Activated naive CD8-positive, alpha-beta T cell treated with anti-CD3 and anti-CD28 coated beads for 36 hours (primary cell): ENCODE results near the gene AIRE. TPM values are rescaled to one million over a fixed set of nuclear protein-coding genes. Genes with fewer than 3 reads are reported as not detected.
"Not testable (repeated sequence)": the region's sequence is repeated elsewhere in the genome, so short reads cannot be mapped to it uniquely, and the experiment has no call there.

ENCODE experiments used
- DNase-seq: peaks from one replicate; pipeline ENCODE4 v3.0.0; 2021
- H3K27ac Mint-ChIP-seq: one replicate; pipeline ENCODE4 v1.8.0; 2022; ENCODE audit warnings: mild to moderate bottlenecking, moderate library complexity, mixed read lengths
- H3K27me3 Mint-ChIP-seq: one replicate; pipeline ENCODE4 v1.8.0; 2022; ENCODE audit warnings: mild to moderate bottlenecking, mixed read lengths
- H3K36me3 Mint-ChIP-seq: one replicate; pipeline ENCODE4 v1.8.0; 2021; ENCODE audit warnings: mild to moderate bottlenecking, mixed read lengths
- H3K4me1 Mint-ChIP-seq: one replicate; pipeline ENCODE4 v1.8.0; 2021; ENCODE audit warnings: mixed read lengths
- H3K4me3 Mint-ChIP-seq: one replicate; pipeline ENCODE4 v1.8.0; 2022; ENCODE audit warnings: mild to moderate bottlenecking, moderate library complexity, mixed read lengths
- H3K9me3 Mint-ChIP-seq: one replicate; pipeline ENCODE4 v1.8.0; 2022; ENCODE audit warnings: mixed read lengths
- total RNA-seq, 2 experiments: library from RNA; stranded (reverse); gene quantifications; one replicate each; pipeline ENCODE4 v1.2.3, GENCODE V29; 2021

The AIRE gene
- not detected for total RNA-seq

DNA sequence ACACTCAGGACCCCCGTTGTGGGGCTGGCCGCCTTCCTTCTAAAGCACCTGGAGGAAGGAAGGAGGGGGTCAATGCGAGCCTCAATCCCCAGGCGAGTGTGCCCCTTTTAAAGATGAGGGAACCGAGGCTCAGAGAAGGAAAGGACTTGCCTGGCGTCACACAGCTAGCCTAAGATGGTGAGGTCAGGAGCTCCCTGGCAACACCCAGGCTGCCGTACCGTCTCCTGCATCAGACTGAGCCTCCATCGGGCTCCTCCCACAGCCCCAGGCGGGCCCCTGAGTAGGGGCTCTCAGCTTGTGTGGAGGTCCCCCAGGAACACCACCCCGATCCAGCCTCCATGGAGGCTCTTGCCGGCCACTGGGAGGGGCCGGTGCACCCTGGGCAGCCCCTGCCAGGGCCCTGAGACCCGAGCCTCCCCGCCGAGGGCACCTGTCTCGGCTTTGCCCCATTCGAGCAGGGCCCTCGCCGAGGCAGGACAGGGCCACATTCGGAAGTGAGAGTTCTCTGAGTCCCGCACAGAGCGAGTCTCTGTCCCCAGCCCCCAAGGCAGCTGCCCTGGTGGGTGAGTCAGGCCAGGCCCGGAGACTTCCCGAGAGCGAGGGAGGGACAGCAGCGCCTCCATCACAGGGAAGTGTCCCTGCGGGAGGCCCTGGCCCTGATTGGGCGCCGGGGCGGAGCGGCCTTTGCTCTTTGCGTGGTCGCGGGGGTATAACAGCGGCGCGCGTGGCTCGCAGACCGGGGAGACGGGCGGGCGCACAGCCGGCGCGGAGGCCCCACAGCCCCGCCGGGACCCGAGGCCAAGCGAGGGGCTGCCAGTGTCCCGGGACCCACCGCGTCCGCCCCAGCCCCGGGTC is at the start of gene AIRE:
Gene AIRE, plus strand, starts transcription at position 739 of the 855 bp plus-strand sequence. CDS start 131 bp downstream, outside the sequence.
- Mint-ChIP-seq H3K9me3 (no peaks in the 10 kb centered on the region), H3K27ac (no peak within 1 kb of the TSS), H3K4me1 (no peaks in the 10 kb centered on the region), H3K4me3 (no peak within 1 kb of the TSS), H3K27me3 (no peaks in the 10 kb centered on the region), H3K36me3 (no peaks in the 10 kb centered on the region)
- no peak for DNase-seq

DNA sequence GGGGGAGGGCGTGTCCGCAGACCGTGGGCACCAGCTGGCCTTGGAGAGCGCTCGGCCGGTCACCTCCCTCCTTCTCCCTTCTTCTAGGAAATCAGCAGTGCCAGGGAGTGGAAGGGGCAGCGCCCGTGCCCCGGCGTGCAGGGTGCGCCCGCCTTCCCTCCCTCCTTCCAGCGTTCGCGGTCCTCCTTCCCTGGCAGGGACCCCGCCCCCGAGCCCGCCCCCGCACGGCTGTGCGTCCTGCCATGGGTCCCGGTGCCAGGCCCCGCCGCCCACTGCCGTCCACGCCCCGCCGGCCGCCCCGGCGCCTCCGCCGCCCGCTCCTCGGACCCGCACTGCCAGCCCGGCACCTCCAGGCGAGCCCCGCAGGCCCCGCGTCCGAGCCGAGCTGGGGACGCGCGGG is 45.3 kb upstream of the AIRE start:
- not testable (repeated sequence) for H3K4me1 Mint-ChIP-seq, H3K27ac Mint-ChIP-seq, DNase-seq, H3K9me3 Mint-ChIP-seq, H3K27me3 Mint-ChIP-seq, H3K36me3 Mint-ChIP-seq, H3K4me3 Mint-ChIP-seq

DNA sequence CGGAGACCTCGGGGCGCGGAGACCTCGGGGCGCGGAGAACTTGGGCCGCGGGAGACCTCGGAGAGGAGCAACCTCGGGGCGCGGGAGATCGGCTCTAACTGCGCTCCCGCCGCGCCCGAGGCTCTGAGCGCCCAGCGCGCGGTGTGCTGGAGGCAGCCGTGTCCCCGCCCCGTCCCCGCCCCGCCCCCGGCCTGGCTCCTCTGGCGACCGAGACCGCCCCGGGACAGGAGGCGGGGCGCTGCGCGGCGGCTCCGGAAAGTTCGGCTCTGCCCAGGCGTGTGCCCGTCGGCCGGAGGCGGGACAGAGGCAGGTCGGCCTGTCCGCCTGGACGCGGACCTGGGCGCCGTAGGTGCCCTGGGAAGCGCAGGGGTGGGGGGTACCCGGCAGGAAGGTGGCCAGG is 44.8 kb upstream of the AIRE start, which contains the start of gene ICOSLG:
Gene ICOSLG, minus strand, starts transcription at position 102 of the 400 bp plus-strand sequence. CDS start 126 bp downstream, outside the sequence.
- not testable (repeated sequence) for DNase-seq, H3K36me3 Mint-ChIP-seq, H3K4me3 Mint-ChIP-seq, H3K27ac Mint-ChIP-seq, H3K4me1 Mint-ChIP-seq, H3K27me3 Mint-ChIP-seq, H3K9me3 Mint-ChIP-seq

DNA sequence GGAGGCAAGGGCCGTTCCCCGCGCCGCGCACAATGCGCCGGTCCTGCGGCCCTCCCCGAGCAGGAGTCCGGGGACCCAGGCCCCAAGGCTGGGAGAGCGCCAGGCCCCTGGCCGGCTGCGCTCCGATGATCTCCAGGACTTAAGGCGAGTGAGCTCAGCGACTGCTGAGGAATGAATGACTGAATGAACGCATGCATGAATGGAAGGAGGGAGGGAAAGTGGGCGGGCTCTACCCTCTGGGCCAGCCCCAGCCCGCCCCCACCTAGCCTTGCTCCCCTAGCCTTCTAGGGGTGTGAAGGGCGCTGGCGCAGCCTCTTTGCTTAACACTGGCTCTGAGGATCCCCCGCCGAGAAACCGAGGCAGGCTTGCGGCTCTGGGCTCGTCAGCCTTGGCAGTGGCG is 44.4 kb upstream of the AIRE start:
- H3K36me3 Mint-ChIP-seq, H3K4me1 Mint-ChIP-seq, H3K27ac Mint-ChIP-seq, H3K9me3 Mint-ChIP-seq, DNase-seq, H3K4me3 Mint-ChIP-seq, H3K27me3 Mint-ChIP-seq: not testable (repeated sequence)

DNA sequence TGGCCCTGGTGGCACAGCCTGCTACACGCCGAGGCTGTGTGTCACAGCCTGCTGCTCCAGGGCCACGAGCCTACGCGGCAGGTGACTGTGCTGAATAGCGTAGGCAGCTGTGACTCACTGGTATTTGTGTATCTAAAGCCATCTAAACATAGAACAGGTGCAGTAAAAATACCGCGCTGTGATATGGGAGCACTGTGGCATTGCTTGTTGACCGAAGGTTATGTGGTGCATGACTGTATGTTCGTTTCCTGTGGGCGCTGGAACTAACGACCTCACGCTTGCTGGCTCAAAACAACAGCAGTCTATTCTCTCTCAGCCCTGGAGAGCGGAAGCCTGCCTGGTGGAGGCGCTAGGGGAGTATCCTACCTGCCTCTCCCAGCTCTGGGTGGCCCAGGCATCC is 41.7 kb upstream of the AIRE start:
- H3K4me1 Mint-ChIP-seq, H3K36me3 Mint-ChIP-seq, DNase-seq, H3K4me3 Mint-ChIP-seq, H3K27me3 Mint-ChIP-seq, H3K9me3 Mint-ChIP-seq, H3K27ac Mint-ChIP-seq: not testable (repeated sequence)

DNA sequence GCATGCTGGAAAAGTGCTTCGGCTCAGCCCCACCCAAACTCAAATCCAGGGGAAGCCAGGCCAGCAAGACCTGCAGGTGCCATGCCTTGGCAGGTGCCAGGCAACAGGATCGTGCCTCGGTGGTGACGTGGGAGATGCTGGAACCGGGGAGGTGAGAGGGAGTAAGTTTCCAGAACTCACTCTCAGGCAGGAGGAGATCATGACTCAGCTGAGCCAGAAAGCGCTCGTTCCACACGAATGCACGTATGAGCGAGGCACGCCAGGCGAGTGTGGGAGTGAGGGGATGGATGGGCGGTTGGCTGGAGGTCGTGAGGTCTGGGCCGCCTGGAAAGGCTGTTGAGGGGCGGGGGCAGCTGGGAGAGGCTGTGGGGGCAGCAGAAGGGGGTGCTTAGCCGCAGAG is 37.8 kb upstream of the AIRE start:
- not testable (repeated sequence) for H3K9me3 Mint-ChIP-seq, H3K27me3 Mint-ChIP-seq, H3K36me3 Mint-ChIP-seq, H3K4me1 Mint-ChIP-seq, DNase-seq, H3K4me3 Mint-ChIP-seq, H3K27ac Mint-ChIP-seq

DNA sequence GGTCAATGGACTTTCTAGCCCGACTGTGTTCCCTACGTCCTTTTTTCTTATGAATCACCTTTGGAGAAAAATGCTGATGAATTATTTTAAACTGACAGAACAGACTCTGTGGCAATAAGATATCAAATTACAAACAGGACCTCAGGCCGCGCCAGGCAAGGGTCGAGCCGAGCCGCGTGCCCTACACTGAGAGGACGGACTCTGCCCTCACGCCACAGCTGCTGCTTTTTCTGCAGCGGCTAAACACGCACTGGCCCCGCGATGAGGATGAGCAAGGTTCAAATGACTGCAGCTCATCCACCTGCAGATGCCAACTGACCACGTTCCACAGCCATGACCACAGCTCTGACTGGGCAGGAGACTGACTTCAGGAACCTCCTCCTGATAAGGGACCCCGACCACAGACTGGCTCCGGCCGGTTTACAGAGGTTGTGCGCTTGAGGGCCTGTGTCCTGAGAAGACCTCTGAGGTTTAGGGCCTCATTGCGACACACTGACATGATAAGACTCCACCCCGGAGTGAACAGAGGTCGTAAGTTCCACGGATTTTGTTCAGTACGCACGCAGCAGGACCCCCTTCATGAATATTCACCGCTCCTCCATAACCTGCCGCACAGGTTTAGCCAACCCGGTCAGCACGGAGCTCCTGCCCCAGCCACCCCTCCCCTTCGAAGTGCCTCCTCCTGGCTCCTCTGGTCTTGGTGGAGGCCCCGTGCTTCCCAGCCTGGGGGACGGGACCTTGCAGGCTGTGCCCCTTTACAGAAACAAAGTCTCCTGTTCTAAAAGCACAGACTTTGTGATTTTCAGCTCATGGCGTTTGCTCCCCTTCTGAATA is 36.3 kb upstream of the AIRE start:
- not testable (repeated sequence) for DNase-seq, H3K27me3 Mint-ChIP-seq, H3K36me3 Mint-ChIP-seq, H3K4me3 Mint-ChIP-seq, H3K4me1 Mint-ChIP-seq, H3K9me3 Mint-ChIP-seq, H3K27ac Mint-ChIP-seq

DNA sequence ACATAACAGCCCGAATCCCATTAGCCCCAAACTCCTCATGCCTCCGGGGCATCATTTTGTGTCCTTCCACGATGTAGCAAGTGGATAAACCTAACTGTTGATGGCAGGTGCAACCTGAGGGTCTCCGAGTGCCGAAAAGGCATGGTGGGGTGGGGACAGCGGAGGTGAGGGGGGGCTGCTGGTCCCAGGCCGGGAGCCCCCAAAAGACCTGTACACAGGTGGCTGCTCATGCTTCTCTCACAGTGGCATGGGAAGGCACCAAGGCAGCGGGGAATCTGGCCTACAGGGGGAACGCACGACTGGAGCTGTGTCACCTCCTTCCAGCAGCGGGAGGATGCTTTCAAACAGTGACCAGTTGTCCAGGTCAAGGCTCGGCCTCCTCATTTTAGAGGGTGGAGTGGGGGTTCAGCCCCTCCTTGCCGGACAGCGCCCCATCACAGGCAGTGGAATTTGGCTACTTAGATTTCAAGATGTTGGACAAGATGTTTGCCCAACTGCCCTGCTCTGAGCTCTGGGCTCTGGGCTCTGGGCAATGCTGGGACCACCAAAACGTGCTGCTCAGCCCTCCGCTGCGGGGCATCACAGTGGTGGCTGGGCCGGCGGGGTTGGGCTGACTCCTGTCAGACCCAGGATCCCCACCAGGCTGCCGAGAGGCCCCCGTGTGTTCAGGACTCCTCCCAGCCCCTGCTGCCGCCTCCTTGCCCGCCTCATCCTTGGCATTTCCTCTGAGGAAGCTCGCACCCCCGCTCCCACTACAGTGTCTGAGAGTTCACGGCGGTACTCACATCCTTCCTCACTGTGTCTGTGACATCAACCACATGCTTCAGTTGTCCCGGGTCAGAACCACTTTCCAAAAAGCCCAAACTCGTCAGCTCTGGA is 31.6 kb upstream of the AIRE start:
- no peak overlapping the region for H3K4me3 Mint-ChIP-seq
- H3K27ac Mint-ChIP-seq, result no peak overlapping the region
- no peaks in the 10 kb centered on the region for H3K4me1 Mint-ChIP-seq
- H3K9me3 Mint-ChIP-seq, result no peaks in the 10 kb centered on the region
- H3K27me3 Mint-ChIP-seq, result peaks cover 11% of the 10 kb centered on the region
- DNase-seq, result no peak
- H3K36me3 Mint-ChIP-seq, result no peaks in the 10 kb centered on the region

DNA sequence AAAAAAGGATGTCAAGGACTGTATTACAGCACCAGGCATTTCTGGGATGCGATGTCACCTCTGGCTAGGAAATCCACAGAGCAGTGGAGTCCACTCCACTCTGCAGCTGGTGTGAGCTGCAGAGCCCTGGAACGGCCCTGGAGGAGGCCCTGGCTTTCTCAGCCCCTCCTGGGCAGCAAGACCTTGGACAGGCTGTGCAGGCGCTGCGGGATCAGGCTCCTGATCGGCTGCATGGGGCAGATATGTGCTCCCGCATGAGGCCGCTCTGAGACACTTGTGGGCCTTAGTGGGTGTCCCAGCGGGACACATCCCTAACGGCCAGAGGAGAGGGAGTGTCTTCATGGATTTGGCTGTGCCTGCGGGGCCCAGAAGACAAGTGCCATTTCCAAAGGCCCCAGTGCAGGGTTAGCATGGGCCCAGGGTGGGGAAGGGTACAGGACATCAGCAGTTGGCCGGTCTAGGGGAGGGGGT is 30.1 kb upstream of the AIRE start:
- no peak for DNase-seq
- peaks cover 11% of the 10 kb centered on the region for H3K27me3 Mint-ChIP-seq
- no peaks in the 10 kb centered on the region for H3K4me1 Mint-ChIP-seq
- no peak overlapping the region for H3K4me3 Mint-ChIP-seq
- H3K27ac Mint-ChIP-seq, result no peak overlapping the region
- H3K36me3 Mint-ChIP-seq, result no peaks in the 10 kb centered on the region
- no peaks in the 10 kb centered on the region for H3K9me3 Mint-ChIP-seq

DNA sequence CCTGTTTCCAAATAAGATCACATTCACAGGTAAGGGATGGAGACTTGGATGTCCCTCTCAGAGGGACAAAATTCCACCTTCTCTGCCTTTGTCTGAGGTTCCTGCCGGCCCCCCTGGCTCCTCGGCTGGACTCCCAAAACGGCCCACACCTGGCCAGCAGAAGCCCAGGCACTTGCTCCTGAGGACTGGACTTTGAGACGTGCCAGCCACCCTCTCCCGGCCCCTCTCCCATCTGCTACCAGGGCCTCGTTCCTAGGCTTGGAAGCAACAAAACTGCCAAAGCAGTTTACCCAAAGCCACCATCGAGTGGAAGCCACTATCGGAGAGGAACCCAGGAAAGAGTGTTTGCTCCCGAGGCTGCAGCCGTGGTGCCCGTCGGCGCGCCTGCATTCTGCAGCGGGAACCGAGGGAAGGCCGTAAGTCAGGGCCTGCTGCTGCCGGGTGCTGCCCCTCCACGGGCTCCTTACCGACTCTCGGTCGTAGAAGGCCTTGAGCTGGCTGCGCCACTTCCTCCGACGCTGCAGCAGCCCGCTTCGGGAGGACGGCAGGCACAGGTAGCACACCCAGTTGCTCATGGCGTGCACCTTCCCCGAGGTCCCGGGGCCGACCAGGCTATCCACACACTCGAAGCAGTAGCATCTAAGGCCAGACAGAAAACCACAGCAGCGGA is 27.5 kb upstream of the AIRE start:
- Mint-ChIP-seq H3K9me3 (no peaks in the 10 kb centered on the region), H3K27me3 (peaks cover 11% of the 10 kb centered on the region), H3K4me1 (no peaks in the 10 kb centered on the region), H3K4me3 (no peak overlapping the region), H3K36me3 (no peaks in the 10 kb centered on the region), H3K27ac (no peak overlapping the region)
- DNase-seq, result no peak

DNA sequence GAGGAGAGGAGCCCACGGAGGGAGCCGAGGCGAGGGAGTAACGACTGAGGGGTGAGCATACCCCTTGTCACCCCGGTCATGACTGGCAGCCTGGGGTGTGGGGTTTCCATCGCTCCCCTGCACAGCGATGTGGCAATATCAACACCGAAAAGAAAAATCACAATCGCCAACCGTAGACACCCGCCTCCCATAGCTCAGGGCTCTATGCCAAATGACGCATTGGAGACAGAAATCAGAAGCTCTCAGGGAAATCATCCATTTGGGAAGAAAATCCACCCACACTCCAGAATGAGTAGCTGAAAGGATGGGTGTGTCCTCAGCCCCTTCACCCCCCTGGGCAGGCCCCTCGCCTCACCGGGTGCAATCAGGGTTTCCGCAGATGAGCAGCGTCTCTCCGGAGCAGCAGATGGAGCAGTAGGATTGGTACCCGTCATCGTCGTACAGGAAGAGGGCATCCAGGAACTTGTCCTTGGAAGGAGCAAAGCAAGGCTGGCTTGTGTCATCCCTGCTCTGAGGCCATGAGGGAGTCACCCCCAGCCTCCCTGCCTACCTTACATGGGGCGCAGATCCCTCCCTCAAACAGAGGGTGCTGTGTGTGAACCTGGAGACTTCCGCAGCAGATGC is 26.5 kb upstream of the AIRE start:
- Mint-ChIP-seq H3K27ac (no peak overlapping the region), H3K27me3 (peaks cover 7% of the 10 kb centered on the region), H3K9me3 (no peaks in the 10 kb centered on the region), H3K4me3 (no peak overlapping the region), H3K4me1 (no peaks in the 10 kb centered on the region), H3K36me3 (no peaks in the 10 kb centered on the region)
- DNase-seq, result no peak

DNA sequence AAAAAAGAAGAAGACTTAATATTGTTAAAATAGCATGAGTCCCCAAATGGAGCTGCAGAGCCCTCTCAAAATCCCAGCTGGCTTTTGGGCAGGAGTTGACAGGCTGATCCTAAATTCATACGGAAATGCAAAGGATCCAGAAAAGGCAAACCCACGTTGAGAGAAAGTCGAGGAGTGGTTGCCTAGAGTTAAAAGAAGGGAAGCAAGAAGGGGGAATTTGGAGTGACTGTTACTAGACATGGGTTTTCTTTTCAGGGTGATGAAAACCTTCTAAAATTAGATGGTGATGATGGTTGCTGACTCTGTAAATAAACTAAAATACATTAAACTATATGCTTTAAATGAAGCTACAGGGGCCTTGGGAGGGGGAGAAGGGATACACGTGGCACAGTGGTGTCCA is 25.6 kb upstream of the AIRE start:
- Mint-ChIP-seq H3K9me3 (no peaks in the 10 kb centered on the region), H3K36me3 (no peaks in the 10 kb centered on the region), H3K4me1 (no peaks in the 10 kb centered on the region), H3K27ac (no peak overlapping the region), H3K27me3 (peaks cover under 1% of the 10 kb centered on the region), H3K4me3 (no peak overlapping the region)
- no peak for DNase-seq

DNA sequence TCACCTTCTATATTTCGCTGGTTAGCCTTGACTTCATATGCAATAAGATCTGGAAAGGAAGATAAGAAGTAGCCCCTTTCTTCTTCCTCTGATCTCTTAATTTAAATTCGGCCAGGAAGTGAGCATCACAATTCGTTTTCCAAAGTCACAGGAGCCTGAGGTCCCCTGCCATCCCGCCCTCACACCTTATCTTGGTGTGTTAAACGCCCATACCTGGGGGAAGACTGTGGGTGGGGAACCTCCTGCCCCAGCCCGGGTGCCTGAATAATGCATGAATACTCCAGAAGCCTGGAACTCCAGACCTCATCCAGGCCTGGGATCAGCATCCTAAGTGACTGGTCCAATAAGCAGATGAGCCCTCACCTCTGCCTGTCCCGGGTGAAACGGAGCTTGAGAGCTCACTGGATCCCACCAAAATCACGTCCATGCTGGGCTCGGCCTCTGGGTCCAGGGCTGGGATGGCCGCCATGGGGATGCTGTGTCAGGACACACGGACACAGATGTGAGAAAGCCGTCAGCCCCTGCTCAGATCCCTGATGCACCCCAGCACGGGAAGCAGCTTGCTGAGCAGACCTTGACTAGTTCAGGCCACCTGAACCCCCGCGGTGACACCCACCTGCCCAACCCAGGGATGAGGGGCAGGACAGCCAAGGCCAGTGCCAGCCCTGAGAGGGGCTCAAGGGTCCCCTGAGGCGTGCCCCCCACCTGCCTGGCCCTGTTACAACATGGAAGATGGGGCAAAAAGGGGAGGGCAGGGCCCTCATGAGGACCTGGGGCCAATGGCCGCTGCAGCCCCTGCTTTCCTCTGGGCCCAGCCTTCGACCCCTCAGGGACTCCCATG is 24.7 kb upstream of the AIRE start:
- Mint-ChIP-seq H3K27ac (no peak overlapping the region), H3K4me1 (no peaks in the 10 kb centered on the region), H3K9me3 (no peaks in the 10 kb centered on the region), H3K36me3 (no peaks in the 10 kb centered on the region), H3K27me3 (no peaks in the 10 kb centered on the region), H3K4me3 (no peak overlapping the region)
- DNase-seq, result no peak
